ENCODE results near the gene RAMACL.

GRCh38 chr6:166630462-166630861, 44.0 kb upstream of the RAMACL start:
- TF ChIP-seq CTCF (conservative IDR thresholded peaks at IDR 0.05 in 1 of 2, IDR thresholded peaks at IDR 0.05 in 1 of 2; ENCODE audit: low read depth in 1 of 2, low read length in 2 of 2), result no peak
- TF ChIP-seq EZH2 (IDR thresholded peaks at IDR 0.05; ENCODE audit: low read length, missing control alignments), result no peak

Measured in fibroblast of lung (primary cell).